IMR-90 (cell line): ENCODE results near the gene NKX1-1. TPM values are rescaled to one million over a fixed set of nuclear protein-coding genes. Genes with fewer than 3 reads are reported as not detected.

Experiments
- ATAC-seq: fragments of 200-7000 bp; cut with Tn5 transposase; 2 replicates; pipeline ENCODE4 v1.9.1; 2020; ENCODE audit warnings: low read depth, mild to moderate bottlenecking, moderate library complexity
- BruUV-seq: library from RNA; stranded (reverse); fragments of 400-500 nt; replicated peaks from 2 replicates; lab custom pipeline; 2021; lab: Mats Ljungman, UMichigan
- CTCF ChIA-PET: fragments of 300-600 bp; formaldehyde crosslinking; extraction: SDS; loops from one replicate; lab custom pipeline; 2021; ENCODE audit warnings: antibody characterized with exemption; lab: Yijun Ruan, JAX
- POLR2A ChIA-PET: fragments of 300-600 bp; sonication (Branson Sonifier 250); formaldehyde crosslinking; loops from one replicate; lab custom pipeline; 2022; ENCODE audit warnings: antibody characterized with exemption; ENCODE audit not compliant: unreplicated experiment; lab: Charles Lee
- DNase-seq: peaks from one replicate; pipeline ENCODE4 v3.0.0; 2013
- H2AFZ ChIP-seq: replicated peaks from 2 replicates; pipeline ENCODE3; 2013; ENCODE audit warnings: low read length, mild to moderate bottlenecking; ENCODE audit not compliant: poor library complexity
- H2AK5ac ChIP-seq: 2 replicates; pipeline ENCODE4 v1.6.1; 2013; ENCODE audit warnings: low read depth, low read length, inconsistent platforms
- H2AK9ac ChIP-seq: replicated peaks from 2 replicates; pipeline ENCODE3; 2013; ENCODE audit warnings: mild to moderate bottlenecking, low read depth, low read length, moderate library complexity; ENCODE audit not compliant: poor library complexity
- H2BK120ac ChIP-seq: 2 replicates; pipeline ENCODE4 v1.6.1; 2013; ENCODE audit warnings: low read depth, low read length, inconsistent platforms
- H2BK15ac ChIP-seq: 3 replicates; pipeline ENCODE4 v1.6.1; 2013; ENCODE audit warnings: low read depth, low read length, inconsistent platforms
- H2BK20ac ChIP-seq: 2 replicates; pipeline ENCODE4 v1.6.1; 2013; ENCODE audit warnings: low read depth, mild to moderate bottlenecking, inconsistent platforms, low read length, moderate library complexity
- H2BK5ac ChIP-seq: 2 replicates; pipeline ENCODE4 v1.6.1; 2013; ENCODE audit warnings: mild to moderate bottlenecking, low read depth, low read length, inconsistent platforms; ENCODE audit not compliant: poor library complexity, severe bottlenecking
- H3K14ac ChIP-seq: replicated peaks from 2 replicates; pipeline ENCODE4 v1.6.1; 2013; ENCODE audit warnings: low read depth, low read length, inconsistent platforms
- H3K18ac ChIP-seq: 2 replicates; pipeline ENCODE4 v1.6.1; 2013; ENCODE audit warnings: low read depth, low read length, control low read depth
- H3K23ac ChIP-seq: 2 replicates; pipeline ENCODE4 v1.6.1; 2013; ENCODE audit warnings: low read depth, low read length, inconsistent platforms
- H3K27ac ChIP-seq: 2 replicates; pipeline ENCODE4 v1.5.1; 2013; ENCODE audit warnings: mild to moderate bottlenecking, control low read depth, low read length; ENCODE audit not compliant: insufficient read depth
- H3K27me3 ChIP-seq: 2 replicates; pipeline ENCODE4 v1.6.1; 2013; ENCODE audit warnings: low read length; ENCODE audit not compliant: control insufficient read depth, insufficient read depth
- H3K36me3 ChIP-seq: 2 replicates; pipeline ENCODE4 v1.6.1; 2013; ENCODE audit warnings: low read length, mixed read lengths; ENCODE audit not compliant: control insufficient read depth, insufficient read depth
- H3K4ac ChIP-seq: 2 replicates; pipeline ENCODE4 v1.6.1; 2013; ENCODE audit warnings: low read depth, low read length, inconsistent platforms
- H3K4me1 ChIP-seq: 2 replicates; pipeline ENCODE4 v1.6.1; 2013; ENCODE audit warnings: low read length, mixed read lengths; ENCODE audit not compliant: control insufficient read depth, insufficient read depth
- H3K4me2 ChIP-seq: 2 replicates; pipeline ENCODE4 v1.6.1; 2013; ENCODE audit warnings: low read depth, mild to moderate bottlenecking, control low read depth, low read length, moderate library complexity
- H3K4me3 ChIP-seq: 2 replicates; pipeline ENCODE4 v1.5.1; 2013; ENCODE audit warnings: low read depth, mild to moderate bottlenecking, control low read depth, low read length, moderate library complexity; ENCODE audit not compliant: insufficient read depth
- H3K56ac ChIP-seq: 2 replicates; pipeline ENCODE4 v1.6.1; 2013; ENCODE audit warnings: low read length, inconsistent platforms; ENCODE audit not compliant: insufficient read depth; ENCODE audit errors: extremely low read depth
- H3K79me1 ChIP-seq, 2 experiments: 2 replicates each; pipeline ENCODE4 v1.6.1; 2013; ENCODE audit warnings: low read length in 2 of 2, inconsistent platforms in 1 of 2, low read depth in 1 of 2
- H3K9ac ChIP-seq: 2 replicates; pipeline ENCODE4 v1.6.1; 2013; ENCODE audit warnings: low read depth, low read length, control low read depth
- H3K9me1 ChIP-seq: 2 replicates; pipeline ENCODE4 v1.6.1; 2013; ENCODE audit warnings: low read length, inconsistent platforms; ENCODE audit not compliant: insufficient read depth
- H3K9me3 ChIP-seq: 2 replicates; pipeline ENCODE4 v1.6.1; 2013; ENCODE audit warnings: low read length; ENCODE audit not compliant: control insufficient read depth, insufficient read depth
- H4K20me1 ChIP-seq: 2 replicates; pipeline ENCODE4 v1.6.1; 2013; ENCODE audit warnings: low read length, inconsistent platforms; ENCODE audit not compliant: insufficient read depth
- H4K5ac ChIP-seq: 2 replicates; pipeline ENCODE4 v1.6.1; 2013; ENCODE audit warnings: mild to moderate bottlenecking, low read depth, low read length, control low read depth
- H4K8ac ChIP-seq, 2 experiments: 2 replicates each; pipeline ENCODE4 v1.6.1; 2013; ENCODE audit warnings: low read depth in 2 of 2, low read length in 2 of 2, control low read depth in 1 of 2, inconsistent platforms in 1 of 2
- H4K91ac ChIP-seq: 2 replicates; pipeline ENCODE4 v1.6.1; 2013; ENCODE audit warnings: low read depth, low read length, inconsistent platforms; ENCODE audit not compliant: insufficient read depth
- CEBPB ChIP-seq: IDR thresholded peaks from 2 replicates; pipeline ENCODE4 v1.6.1; 2012; ENCODE audit warnings: low read depth, low read length, improper control_type of control experiment
- CHD1 ChIP-seq: IDR thresholded peaks from 2 replicates; pipeline ENCODE4 v1.6.1; 2012; ENCODE audit warnings: low read depth, low read length, improper control_type of control experiment
- CTCF ChIP-seq: conservative IDR thresholded peaks from 2 replicates; pipeline ENCODE4 v1.5.1; 2012; ENCODE audit warnings: mild to moderate bottlenecking, low read depth, low read length, improper control_type of control experiment
- ELK1 ChIP-seq: fragments of 150-350 bp; IDR thresholded peaks from 2 replicates; pipeline ENCODE4 v1.6.1; 2016; ENCODE audit warnings: low read depth, mild to moderate bottlenecking, low read length, moderate library complexity, borderline replicate concordance
- MAZ ChIP-seq: IDR thresholded peaks from 2 replicates; pipeline ENCODE4 v1.6.1; 2012; ENCODE audit warnings: low read depth, mild to moderate bottlenecking, low read length, improper control_type of control experiment, moderate library complexity, borderline replicate concordance
- MXI1 ChIP-seq: IDR thresholded peaks from 2 replicates; pipeline ENCODE4 v1.6.1; 2012; ENCODE audit warnings: low read depth, mild to moderate bottlenecking, low read length, moderate library complexity, borderline replicate concordance
- RAD21 ChIP-seq: IDR thresholded peaks from 2 replicates; pipeline ENCODE4 v1.6.1; 2012; ENCODE audit warnings: low read length, improper control_type of control experiment
- USF2 ChIP-seq: fragments of 150-350 bp; IDR thresholded peaks from 2 replicates; pipeline ENCODE4 v1.6.1; 2017; ENCODE audit warnings: mild to moderate bottlenecking, antibody characterized with exemption, low read length, low read depth
- WGBS, 2 experiments: methylation state at CpG; one replicate each; pipeline versions ENCODE4 v1.1.5 to v1.1.7; 2013; ENCODE audit warnings: missing lambda C conversion rate in 2 of 2; ENCODE audit not compliant: insufficient read length in 1 of 2; ENCODE audit errors: extremely low coverage in 2 of 2; 5-methylcytosine and 5-hydroxymethylcytosine counted together
- dilution Hi-C: fragments of 300-500 bp; cut with HindIII; formaldehyde crosslinking; loops from one replicate; pipeline ENCODE4 v1.14.3; 2018; ENCODE audit warnings: low sequenced_read_pairs; ENCODE audit not compliant: unreplicated experiment
- in situ Hi-C: fragments of 300-500 bp; cut with MboI; formaldehyde crosslinking; loops from 3 replicates; pipeline ENCODE4 v1.14.3; 2019; ENCODE audit warnings: low sequenced_read_pairs, inconsistent platforms, mixed read lengths
- intact Hi-C: fragments of 100-400 bp; cut with micrococcal nuclease; formaldehyde crosslinking; loops from 2 replicates; pipeline ENCODE4 v1.10.0; 2022
- polyA plus RNA-seq, 3 experiments: library from polyadenylated mRNA; depleted of rRNA; stranded (reverse); fragments of >200 nt; gene quantifications; 2 replicates each; pipeline ENCODE4 v1.2.3, GENCODE V29; 2012; ENCODE audit warnings: low replicate concordance in 1 of 3
- total RNA-seq: library from RNA; depleted of rRNA; stranded (reverse); fragments of >200 nt; gene quantifications from 2 replicates; pipeline ENCODE4 v1.2.3, GENCODE V29; 2012

The NKX1-1 gene
- total and polyA plus RNA-seq, 2 of the 4 experiments (the other 2 are of a cell fraction), result not detected

- H3K36me3 ChIP-seq, result peaks cover 48% of the 10 kb centered on the region
- no peak overlapping the region for H3K4ac ChIP-seq
- no TSS peak for BruUV-seq
- POLR2A ChIA-PET, result no interaction called here
- H3K4me2 ChIP-seq, result no peak overlapping the region
- H3K4me1 ChIP-seq, result no peaks in the 10 kb centered on the region
- no peak overlapping the region for H3K9ac ChIP-seq
- no peak overlapping the region for H2AK5ac ChIP-seq
- H4K91ac ChIP-seq, result no peak overlapping the region
- no peak overlapping the region for H3K27ac ChIP-seq
- no peak overlapping the region for H2AK9ac ChIP-seq
- H3K14ac ChIP-seq, result no peak overlapping the region
- no peak overlapping the region for H2BK5ac ChIP-seq
- H4K8ac ChIP-seq, result no peak overlapping the region
- no peak overlapping the region for H2BK20ac ChIP-seq
- H3K27me3 ChIP-seq, result no peaks in the 10 kb centered on the region
- intact Hi-C loops (no loop called here), in situ Hi-C loops (loop anchor here (5.0 to 10.0 kb wide), 2 partner anchors 222 to 280 kb away; no protein-coding TSS in a partner anchor), dilution Hi-C loops (no loop called here)
- no peak overlapping the region for H2AFZ ChIP-seq
- H3K18ac ChIP-seq, result no peak overlapping the region
- ATAC-seq, result no peak
- peaks cover 7 to 8% of the 10 kb centered on the region in 2 experiments; a peak in 3 of 4 replicates for H3K79me1 ChIP-seq
- H3K56ac ChIP-seq, result no peak overlapping the region
- no peak for DNase-seq
- H2BK15ac ChIP-seq, result no peak overlapping the region
- no peak overlapping the region for H3K4me3 ChIP-seq
- no peak overlapping the region for H4K5ac ChIP-seq
- H3K9me1 ChIP-seq, result no peaks in the 10 kb centered on the region
- H3K9me3 ChIP-seq, result no peaks in the 10 kb centered on the region
- CTCF ChIA-PET, result no interaction called here
- WGBS, 2 experiments, result 87% methylated on average over 10 of the region's 36 CpGs; no CpG with 5 or more reads in 1 of the 2 experiments
- no peak overlapping the region for H2BK120ac ChIP-seq
- H4K20me1 ChIP-seq, result peaks cover 4% of the 10 kb centered on the region; the same call in 1 of the 2 replicates
- no peak for TF ChIP-seq MXI1
- TF ChIP-seq ELK1, result no peak
- TF ChIP-seq CHD1, result no peak
- no peak for TF ChIP-seq CTCF
- no peak for TF ChIP-seq MAZ
- no peak for TF ChIP-seq RAD21
- TF ChIP-seq USF2, result no peak
- TF ChIP-seq CEBPB, result no peak
- no peak overlapping the region for H3K23ac ChIP-seq
Observed at GRCh38 chr4:1354136-1354982, 51.9 kb downstream of the NKX1-1 start.
